Measurements from ENCODE around the gene MYO3A.

The MYO3A gene, protein sequence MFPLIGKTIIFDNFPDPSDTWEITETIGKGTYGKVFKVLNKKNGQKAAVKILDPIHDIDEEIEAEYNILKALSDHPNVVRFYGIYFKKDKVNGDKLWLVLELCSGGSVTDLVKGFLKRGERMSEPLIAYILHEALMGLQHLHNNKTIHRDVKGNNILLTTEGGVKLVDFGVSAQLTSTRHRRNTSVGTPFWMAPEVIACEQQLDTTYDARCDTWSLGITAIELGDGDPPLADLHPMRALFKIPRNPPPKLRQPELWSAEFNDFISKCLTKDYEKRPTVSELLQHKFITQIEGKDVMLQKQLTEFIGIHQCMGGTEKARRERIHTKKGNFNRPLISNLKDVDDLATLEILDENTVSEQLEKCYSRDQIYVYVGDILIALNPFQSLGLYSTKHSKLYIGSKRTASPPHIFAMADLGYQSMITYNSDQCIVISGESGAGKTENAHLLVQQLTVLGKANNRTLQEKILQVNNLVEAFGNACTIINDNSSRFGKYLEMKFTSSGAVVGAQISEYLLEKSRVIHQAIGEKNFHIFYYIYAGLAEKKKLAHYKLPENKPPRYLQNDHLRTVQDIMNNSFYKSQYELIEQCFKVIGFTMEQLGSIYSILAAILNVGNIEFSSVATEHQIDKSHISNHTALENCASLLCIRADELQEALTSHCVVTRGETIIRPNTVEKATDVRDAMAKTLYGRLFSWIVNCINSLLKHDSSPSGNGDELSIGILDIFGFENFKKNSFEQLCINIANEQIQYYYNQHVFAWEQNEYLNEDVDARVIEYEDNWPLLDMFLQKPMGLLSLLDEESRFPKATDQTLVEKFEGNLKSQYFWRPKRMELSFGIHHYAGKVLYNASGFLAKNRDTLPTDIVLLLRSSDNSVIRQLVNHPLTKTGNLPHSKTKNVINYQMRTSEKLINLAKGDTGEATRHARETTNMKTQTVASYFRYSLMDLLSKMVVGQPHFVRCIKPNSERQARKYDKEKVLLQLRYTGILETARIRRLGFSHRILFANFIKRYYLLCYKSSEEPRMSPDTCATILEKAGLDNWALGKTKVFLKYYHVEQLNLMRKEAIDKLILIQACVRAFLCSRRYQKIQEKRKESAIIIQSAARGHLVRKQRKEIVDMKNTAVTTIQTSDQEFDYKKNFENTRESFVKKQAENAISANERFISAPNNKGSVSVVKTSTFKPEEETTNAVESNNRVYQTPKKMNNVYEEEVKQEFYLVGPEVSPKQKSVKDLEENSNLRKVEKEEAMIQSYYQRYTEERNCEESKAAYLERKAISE (N-terminal part only)

DNA sequence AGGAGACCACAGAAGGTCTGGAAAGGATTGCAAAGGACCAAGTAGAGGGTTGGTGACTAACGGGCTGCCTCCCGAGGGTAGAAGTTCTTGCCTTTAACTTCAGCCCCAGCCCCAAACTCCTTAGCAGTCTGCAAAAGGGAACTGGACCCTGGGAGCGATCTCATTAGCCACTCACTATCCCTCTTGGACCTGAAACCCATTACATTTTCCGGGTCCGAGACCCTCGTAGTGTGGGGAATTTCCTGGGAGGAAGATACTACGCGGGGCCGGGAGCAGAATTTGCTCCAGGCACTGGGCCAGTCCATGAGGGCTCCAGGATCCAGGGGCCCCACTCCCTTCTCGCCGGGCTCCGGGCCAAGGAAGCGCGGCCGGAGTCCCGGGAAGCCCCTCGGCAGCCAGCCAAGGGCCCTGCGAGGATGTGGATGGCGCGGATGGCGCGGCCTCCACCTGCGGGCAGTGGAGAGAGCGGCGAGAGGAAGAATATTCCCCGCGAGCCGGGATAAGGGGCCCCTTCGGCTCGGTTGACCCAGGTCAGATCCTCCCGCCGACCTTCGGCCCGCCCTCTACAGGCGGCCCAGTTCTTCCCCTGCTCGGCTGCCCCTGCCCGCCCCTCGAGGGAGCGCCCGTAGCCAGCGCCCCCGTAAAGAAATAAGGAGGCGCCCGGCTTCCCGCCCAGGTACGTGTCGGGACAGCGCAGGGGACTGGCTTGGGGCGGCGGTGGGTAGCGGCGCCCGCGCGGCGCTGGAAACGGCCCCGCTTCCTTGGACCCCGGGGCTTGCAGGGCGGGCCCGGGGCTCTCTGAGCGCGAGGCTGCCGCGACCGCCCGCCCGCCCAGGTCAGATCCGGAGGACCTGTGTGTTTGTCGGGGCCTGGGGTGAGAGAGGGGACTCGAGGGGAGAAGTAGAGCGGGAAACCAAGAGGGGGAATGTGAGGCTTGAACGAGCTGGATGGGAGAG lies at the start of gene MYO3A:
TSS of gene MYO3A (plus strand) at position 577 of the 956 bp plus-strand sequence. CDS start 17,882 bp downstream, outside the sequence.
- no peak for DNase-seq

DNA sequence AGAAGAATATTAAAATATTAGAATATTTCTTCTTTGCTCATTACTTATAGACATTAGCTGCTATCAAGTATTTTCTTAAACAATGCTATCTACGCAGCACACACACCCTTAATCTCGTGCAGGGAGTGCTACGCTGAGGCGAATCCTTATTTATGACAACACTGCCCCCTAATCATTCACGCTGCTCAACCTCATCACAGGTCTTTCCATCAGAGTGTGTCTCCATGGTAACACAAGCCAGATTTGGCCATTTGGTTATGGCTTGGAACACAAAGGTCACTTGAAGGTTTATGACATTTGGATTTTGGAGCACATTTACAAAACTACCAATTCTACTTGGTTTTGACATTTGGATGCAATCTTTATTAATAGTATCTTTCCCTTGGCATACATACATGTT lies 45.4 kb upstream of the MYO3A start:
- no peak for DNase-seq

DNA sequence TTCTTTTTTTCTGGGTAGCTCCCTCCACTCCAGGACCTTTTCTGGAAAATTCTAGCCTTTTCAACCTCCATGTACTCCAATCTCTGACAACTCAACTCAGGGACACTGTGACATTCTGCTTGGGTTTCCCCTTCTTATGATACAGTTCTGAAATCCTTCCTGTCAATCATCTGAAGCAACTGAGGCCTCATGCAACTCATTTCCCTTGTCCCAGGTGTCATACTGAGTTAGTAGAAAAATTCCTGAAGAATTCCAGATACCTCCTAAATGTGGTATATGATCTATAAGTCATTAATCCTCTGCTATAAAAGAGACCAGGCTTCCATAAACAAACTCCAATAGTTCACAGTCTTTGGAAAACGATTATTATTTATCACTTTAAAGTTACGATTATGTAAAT lies 43.0 kb upstream of the MYO3A start:
- no peak for DNase-seq

DNA sequence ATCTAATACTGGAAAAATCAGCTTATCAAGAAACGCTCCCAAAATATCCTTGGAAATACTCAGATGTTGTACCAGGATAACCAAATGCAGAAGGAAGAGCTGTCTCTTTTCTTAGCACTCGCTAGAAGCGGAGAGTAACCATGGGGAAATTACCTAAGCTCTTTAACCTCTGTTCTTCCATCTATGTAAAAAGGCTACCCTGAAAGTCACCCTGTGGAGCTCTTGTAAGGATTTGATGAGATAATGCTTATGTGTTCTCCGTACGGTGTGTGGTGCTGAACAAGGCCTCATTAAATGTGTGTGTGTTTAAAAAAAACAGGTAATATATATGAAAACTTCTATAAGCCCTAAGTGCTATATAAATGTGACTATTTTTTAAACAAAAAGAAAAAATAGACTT lies 38.2 kb upstream of the MYO3A start:
- DNase-seq: no peak

DNA sequence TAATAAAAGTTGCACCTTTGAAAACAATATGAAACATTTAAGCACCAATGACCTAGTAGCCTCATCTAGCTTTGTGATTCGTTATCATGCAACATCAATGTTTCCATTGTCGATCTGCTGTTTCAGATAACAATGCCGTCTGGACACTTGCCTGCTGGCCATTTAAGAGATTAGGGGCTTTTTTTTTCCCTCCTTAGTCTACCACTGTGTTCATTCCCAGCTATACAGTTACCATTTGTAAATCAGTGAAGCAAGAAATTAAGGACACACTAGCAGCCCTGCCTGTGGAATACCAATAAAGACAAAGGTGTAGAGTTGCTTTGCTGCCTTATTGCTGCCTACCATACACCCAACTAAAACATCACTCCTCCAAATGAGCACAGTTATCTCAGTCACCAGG lies 37.6 kb upstream of the MYO3A start:
- DNase-seq: no peak

DNA sequence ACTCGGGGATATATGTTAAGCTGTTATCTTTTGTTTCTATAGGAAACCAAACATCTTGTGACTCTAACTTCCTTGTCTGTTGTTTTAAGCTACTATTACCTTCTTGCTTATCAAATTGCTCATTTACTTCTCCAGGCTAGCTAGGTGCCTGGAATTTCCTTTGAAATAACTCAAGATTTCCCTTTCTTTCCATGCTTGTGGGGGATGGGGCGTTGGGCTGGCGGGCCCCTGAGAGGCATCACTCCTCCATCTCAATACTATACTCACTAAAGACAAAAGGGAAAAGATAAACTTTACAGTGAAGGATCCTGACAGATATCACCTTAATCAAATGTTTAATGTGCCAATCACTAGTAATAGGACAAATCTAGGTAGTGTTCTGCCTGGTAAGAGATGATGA lies 34.7 kb upstream of the MYO3A start:
- no peak for DNase-seq

DNA sequence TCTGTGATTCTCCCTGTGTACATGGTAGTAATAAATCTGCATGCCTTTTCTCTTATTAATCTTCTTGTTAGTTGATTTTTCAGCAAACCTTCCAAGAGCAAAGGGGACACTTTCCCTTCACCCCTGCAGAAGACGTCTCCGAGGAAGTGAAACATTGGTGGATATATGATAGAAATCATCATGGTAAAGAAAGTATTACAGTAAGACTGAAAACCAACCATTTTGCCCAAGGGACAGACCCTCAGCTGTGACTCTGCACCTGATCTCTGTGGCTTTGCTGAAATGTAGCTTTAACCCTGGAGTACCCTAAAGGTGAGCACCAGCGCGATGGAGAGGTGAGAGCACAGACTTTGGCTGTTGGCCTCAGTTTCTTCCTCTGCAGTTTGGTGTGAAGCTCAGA lies 32.8 kb upstream of the MYO3A start:
- DNase-seq: no peak

DNA sequence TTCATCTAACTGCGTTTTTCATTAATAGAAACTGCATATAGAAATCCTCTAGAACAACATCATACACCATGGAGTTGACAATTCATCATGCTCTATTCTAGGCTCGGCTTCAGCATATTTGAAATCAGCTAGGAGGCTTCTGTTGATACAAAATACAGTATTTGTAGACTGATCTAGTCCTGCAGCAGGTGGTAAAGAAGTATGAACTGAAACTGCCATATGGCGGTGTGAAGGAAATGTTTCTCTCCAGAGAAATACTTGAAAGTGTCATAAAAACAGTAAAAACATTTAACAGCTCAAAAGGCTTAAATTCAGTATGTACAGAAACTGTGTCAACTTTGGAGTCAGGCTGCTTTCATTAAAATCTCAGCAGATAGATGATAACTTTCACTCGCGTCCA lies 32.0 kb upstream of the MYO3A start:
- no peak for DNase-seq

DNA sequence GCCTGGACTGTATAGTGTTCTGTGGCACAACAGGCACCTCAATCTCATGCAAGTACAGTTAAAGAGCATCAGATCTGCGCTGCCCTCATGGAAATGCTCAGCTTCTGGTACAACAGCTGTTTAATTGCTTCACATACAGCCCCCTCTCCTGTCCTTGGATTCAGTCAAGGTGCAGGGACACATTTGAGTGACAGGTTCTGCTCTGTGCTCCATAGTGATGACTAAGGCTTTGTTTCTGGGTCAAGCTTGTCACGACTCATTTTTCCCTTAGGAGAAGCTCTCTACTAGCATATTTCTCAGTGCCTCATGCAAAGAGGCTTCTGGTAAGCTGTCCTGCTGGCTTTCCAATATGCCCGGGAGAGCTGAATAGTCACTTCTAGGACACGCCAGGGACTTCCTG lies 26.8 kb upstream of the MYO3A start:
- no peak for DNase-seq

DNA sequence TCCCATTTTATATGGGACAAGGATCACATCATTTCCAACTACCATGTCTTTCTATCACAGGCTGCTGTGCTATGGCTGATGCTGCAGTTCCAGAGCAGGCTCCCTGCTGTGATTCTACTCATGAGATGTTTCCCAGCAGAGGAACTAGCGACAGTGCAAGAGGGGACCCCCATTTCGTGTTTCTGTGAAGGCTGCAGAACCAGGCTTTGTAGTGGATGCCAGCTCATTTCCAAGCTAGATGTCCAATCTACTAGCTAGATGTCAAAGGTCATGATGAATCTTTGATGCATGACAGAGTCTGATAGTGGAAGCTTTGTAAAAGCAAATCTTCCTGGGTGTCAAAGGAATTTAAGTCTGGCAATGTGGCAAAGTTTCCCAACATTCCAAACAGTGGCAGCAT lies 21.2 kb upstream of the MYO3A start:
- no peak for DNase-seq

DNA sequence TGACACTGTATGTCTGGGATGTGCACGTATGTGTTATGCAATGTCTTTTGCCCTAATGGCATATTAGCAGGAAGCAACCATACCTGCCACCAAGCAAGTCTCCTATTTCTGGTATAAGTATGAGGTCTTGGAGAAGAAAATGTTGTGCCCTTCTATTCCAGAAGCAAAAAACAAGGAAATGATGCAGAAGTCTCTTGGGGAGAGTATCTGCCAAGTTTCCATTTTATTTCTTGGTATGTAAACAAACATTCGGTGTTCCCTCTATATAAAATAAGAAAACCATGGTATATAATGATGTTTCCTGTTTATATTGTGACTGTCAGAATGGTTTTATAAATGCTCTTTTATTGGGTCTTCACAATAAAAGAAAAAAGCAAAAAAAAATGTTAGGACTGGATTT lies 19.3 kb upstream of the MYO3A start:
- no peak for DNase-seq

DNA sequence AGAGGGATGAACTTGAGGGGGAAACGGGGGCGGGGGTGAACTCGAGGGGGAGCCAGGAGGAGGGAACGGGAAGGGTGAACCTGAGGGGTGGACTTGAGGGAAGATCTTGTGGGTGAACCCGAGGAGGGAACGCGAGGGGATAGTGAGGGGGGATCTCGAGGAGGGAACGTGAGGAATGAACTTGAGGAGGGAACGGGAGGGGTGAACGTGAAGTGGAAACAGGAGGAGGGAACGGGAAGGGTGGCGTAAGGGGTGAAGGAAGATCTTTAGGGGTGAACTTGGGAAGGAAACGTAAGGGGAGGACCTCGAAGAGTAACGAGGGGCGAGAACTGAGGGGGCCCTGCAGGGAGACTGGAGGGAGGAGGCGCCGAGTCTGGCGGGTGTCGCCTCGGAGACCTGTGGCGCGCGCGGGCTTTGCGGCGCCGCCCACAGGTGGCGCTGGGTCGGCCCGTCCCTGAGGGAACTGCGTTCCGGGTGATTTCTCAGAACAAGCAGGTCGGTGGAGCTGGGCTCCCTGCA lies 651 bp downstream of the MYO3A start:
- no peak for DNase-seq

DNA sequence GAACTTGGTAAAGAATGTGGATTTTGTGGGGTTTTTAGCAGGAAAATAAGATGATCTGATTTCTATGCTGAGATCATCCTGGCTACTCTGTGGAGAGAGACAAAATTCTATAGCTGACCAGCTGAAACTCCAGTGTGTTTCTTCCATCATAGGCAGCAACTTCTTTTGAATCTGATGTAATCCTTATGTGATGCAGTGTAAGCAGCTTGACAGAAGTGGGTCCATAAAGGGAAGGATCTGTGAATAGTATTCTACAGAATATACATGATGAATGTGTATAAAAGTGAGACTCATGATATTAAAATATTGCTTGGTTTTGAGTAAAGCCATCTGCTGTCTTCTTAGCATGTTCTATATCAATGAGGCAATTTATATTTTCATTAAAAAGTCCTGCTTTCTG lies 4.4 kb downstream of the MYO3A start:
- no peak for DNase-seq

DNA sequence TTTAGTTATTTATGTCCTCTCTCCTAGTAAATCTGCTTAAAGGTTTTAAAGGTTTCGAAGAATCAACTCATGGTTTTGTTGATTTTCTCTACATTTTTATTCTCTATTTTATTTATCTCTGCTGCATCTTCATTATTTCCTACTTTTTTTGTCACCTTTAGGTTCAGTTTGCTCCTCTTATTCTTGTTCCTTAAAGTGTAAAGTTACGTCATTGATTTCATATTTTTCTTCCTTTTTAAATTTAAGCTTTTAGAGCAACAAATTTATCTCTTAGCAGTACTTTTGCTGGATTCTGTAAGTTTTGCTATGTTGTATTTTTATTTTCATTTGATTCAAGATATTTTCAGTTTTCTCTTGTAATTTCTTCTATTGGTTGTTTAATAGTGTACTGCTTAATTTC lies 10.7 kb downstream of the MYO3A start:
- DNase-seq: no peak

DNA sequence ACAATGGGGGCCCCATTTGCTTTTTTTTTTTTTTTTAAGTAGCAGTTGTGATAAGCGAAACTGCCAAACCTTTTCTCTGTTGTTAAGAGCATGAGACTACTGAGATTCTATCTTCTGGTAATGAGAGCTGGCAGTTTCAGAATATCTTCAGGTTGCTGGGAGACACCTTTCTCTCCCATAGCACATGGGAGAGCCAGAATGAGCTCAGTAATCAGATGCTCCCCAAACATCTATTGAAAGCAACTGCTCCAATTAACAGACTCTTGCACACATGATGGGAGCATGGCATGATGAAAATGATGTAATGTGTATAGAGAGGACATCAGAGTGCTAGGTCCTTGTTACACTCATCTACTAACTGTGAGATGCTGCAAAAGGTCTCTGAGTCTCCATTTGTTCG lies 18.8 kb downstream of the MYO3A start:
- no peak for DNase-seq

DNA sequence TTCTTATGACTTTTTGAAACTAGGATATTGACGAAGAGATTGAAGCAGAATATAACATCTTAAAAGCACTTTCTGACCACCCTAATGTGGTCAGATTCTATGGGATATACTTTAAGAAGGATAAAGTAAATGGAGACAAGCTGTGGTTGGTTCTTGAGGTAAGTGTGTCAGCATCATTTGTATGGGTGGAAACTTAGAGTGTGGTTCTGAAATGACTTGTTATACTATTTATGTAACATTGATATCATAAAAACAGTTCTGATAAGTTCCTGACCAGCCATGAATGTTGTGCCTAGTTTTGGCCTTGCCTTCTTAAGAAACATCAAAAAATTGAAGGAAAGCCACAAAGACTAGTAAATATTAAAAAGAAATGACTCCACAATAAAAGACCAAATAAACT lies 20.8 kb downstream of the MYO3A start:
- no peak for DNase-seq

DNA sequence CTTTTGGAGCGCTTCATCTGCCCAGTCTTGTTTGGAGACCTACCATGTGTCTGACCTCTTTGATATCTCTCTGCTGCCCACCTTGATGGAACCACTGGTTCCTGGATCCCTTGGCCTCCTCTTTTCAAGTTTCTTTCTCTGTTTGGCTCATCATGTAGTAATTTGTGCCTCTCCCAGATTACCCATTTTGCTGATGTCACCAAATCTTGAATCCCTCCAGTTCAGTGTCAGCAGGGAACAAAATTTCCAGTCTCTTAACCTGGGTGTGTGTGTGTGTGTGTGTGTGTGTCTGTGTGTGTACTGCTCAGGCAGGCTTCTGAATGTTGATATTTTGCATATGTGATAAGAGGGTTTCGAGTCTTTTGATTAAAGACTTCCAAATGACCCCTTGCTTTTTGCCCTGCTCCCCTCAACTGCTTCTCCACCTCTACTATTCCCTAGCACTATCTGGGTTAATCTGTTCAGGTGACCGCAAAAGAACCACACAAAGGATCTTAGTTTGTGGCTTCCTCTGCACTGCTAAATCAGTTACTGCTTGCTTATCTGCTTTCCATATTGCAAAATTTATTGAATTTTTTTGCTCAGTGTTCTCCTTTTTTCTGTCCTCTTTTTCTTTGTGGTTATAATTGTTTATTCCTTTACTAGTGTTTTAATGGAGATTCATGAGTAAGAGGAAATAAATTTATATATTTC lies 25.7 kb downstream of the MYO3A start:
- no peak for DNase-seq

DNA sequence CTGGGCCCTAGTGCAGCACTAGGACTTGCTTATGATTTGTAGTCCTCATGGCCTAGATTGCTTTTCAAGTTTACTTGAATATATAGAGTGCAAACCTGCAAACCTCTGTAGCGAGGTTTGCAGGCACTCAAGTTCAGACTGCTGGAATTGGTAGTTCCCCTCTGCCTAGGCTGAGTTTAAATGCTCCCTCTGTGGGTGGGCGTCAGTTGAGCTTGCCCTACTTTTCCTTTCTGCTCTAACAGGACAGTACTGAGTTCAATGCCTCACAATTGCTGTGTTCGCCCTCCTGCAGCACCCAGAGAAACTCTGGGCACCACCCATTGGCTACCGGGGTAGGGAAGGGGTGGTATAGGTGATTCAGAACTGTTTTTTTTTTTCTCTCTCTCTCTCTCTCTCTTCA lies 31.6 kb downstream of the MYO3A start:
- no peak for DNase-seq

DNA sequence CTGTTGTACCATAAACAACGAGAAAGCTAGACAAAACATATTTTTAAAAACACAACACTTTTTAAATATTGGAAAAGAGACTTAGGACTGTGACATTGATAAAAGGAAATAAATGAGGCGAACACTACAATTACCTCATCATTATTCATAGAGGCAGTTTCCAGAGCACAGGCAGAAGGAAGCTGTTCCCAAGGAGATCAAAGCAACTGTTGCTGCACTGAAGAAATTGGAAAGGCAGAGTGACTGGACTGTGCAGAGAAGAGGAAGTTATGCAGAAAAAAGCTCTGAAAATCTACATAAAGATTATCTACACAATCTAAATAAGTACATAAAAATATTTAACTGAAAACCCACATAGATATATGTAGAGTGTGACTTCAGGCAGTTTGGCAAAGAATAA lies 32.8 kb downstream of the MYO3A start:
- DNase-seq: no peak

DNA sequence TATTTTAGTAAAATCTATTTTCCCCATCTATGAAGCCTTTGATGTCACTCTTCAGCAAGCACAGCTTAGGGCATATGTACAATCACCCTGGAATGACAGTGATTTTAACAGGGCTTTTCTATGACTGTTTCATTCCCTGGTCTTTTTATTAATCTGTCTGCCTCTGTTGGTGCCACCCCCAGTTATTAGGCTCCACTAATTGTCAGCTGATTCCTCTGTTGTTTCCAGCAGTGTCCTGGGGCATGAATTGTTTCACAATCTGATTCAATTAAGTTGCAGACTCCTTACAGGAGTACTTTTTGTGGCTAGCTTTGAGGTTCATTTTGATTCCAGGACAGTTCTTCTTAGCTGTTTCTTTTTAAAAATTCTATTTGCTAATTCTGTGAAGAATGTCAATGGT lies 38.6 kb downstream of the MYO3A start:
- DNase-seq: no peak

DNA sequence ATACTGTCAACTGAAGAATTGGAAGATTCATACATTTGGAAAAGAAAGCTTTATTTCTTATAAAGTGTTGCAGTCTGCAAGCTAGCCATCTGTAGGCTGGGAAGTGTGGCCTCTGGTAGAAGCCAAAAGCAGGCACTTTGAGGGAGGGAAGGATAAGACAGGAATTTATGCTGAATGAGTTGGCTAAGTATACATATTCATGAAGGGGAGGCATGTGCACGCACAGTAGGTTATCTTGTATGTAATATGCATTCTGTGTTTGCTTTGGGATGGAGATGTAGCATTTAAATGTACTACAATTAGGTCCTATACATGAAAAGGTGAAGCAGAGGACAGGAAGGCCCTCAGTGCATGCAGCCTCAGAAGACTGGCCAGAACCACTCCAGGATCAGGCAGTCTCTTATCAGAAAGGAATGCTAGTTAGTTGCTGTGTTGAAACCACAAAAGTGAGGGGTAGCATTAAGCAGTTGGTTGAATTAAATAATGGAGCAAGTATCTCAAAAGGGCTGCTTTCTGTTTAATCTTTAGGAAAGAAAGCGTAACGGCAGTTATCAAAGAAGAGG lies 40.9 kb downstream of the MYO3A start:
- no peak for DNase-seq
